ENCODE data around the gene KIF2A. TPM values are rescaled to one million over a fixed set of nuclear protein-coding genes. Genes with fewer than 3 reads are reported as not detected.

The KIF2A gene
- polyA plus RNA-seq, 1 donor (not counting 4 experiments of a cell fraction or from before 2014, with no cell fraction given), result 34.8 TPM

GRCh38 chr5:62312036-62312435 lies 6.0 kb downstream of the KIF2A start:
- Histone ChIP-seq H3K4me2 (ENCODE audit: control insufficient read depth, extremely low read depth, insufficient read depth, low read depth, low read length) (peak overlapping the region; percentile 50), H3K36me3 (ENCODE audit: control insufficient read depth in 2 of 2, extremely low read depth in 1 of 2, insufficient read depth in 2 of 2, low read length in 2 of 2) (peaks cover 0 to 1% of the 10 kb centered on the region in 2 experiments), H3K4me1 (ENCODE audit: control insufficient read depth, extremely low read depth, insufficient read depth, low read length) (peaks cover 31% of the 10 kb centered on the region), H3K27ac (ENCODE audit: control insufficient read depth, insufficient read depth, low read length) (peak overlapping the region; percentile 44), H4K20me1 (ENCODE audit: control insufficient read depth, extremely low read depth, insufficient read depth, low read length) (peaks cover 8% of the 10 kb centered on the region), H3K9ac (ENCODE audit: control insufficient read depth, extremely low read depth, insufficient read depth, low read length) (no peak overlapping the region), H3K79me2 (ENCODE audit: control insufficient read depth, insufficient read depth, low read length) (peaks cover 100% of the 10 kb centered on the region), H3K4me3 (ENCODE audit: control insufficient read depth in 2 of 3, extremely low read depth in 1 of 3, insufficient read depth in 2 of 3, low read depth in 1 of 3, low read length in 3 of 3) (no peak overlapping the region), H3K9me3 (ENCODE audit: control insufficient read depth, low read depth, low read length) (no peaks in the 10 kb centered on the region), H3K9me1 (ENCODE audit: control insufficient read depth, extremely low read depth, insufficient read depth, low read length) (no peaks in the 10 kb centered on the region), H2AFZ (ENCODE audit: control insufficient read depth, low read length) (no peak overlapping the region), H3K27me3 (ENCODE audit: control insufficient read depth, extremely low read depth, insufficient read depth, low read length) (no peaks in the 10 kb centered on the region)
- TF ChIP-seq, protein P1, sequence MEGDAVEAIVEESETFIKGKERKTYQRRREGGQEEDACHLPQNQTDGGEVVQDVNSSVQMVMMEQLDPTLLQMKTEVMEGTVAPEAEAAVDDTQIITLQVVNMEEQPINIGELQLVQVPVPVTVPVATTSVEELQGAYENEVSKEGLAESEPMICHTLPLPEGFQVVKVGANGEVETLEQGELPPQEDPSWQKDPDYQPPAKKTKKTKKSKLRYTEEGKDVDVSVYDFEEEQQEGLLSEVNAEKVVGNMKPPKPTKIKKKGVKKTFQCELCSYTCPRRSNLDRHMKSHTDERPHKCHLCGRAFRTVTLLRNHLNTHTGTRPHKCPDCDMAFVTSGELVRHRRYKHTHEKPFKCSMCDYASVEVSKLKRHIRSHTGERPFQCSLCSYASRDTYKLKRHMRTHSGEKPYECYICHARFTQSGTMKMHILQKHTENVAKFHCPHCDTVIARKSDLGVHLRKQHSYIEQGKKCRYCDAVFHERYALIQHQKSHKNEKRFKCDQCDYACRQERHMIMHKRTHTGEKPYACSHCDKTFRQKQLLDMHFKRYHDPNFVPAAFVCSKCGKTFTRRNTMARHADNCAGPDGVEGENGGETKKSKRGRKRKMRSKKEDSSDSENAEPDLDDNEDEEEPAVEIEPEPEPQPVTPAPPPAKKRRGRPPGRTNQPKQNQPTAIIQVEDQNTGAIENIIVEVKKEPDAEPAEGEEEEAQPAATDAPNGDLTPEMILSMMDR (optimal IDR thresholded peaks at IDR 0.05 in 1 of 3, IDR thresholded peaks at IDR 0.05 in 1 of 3, conservative IDR thresholded peaks at IDR 0.05 in 1 of 3; ENCODE audit: extremely low read depth in 1 of 3, insufficient read depth in 2 of 3, low read length in 3 of 3), result no peak
- no peak for TF ChIP-seq EZH2 (IDR thresholded peaks at IDR 0.05; ENCODE audit: low read length)
- dilution Hi-C loops (cut with MboI; ENCODE audit: extremely low pct_ligation_motif_present, low sequenced_read_pairs), result no loop called here
- no peak for FAIRE-seq
- no peak for DNase-seq (ENCODE audit: low read depth, low spot score)

- peaks cover 100% of the 10 kb centered on the region for H3K79me2 ChIP-seq (ENCODE audit: control insufficient read depth, insufficient read depth, low read length)
- no peak overlapping the region for H3K9ac ChIP-seq (ENCODE audit: control insufficient read depth, extremely low read depth, insufficient read depth, low read length)
- TF ChIP-seq EZH2 (IDR thresholded peaks at IDR 0.05; ENCODE audit: low read length), result no peak
- TF ChIP-seq, protein P1 (optimal IDR thresholded peaks at IDR 0.05 in 1 of 3, IDR thresholded peaks at IDR 0.05 in 1 of 3, conservative IDR thresholded peaks at IDR 0.05 in 1 of 3; ENCODE audit: extremely low read depth in 1 of 3, insufficient read depth in 2 of 3, low read length in 3 of 3), result no peak
- dilution Hi-C loops (cut with MboI; ENCODE audit: extremely low pct_ligation_motif_present, low sequenced_read_pairs), result no loop called here
- DNase-seq (ENCODE audit: low read depth, low spot score) (no peak), FAIRE-seq (no peak)
- H3K4me1 ChIP-seq (ENCODE audit: control insufficient read depth, extremely low read depth, insufficient read depth, low read length), result peaks cover 31% of the 10 kb centered on the region
- no peaks in the 10 kb centered on the region for H3K9me1 ChIP-seq (ENCODE audit: control insufficient read depth, extremely low read depth, insufficient read depth, low read length)
- H3K27me3 ChIP-seq (ENCODE audit: control insufficient read depth, extremely low read depth, insufficient read depth, low read length), result no peaks in the 10 kb centered on the region
- peaks cover 8% of the 10 kb centered on the region for H4K20me1 ChIP-seq (ENCODE audit: control insufficient read depth, extremely low read depth, insufficient read depth, low read length)
- H2AFZ ChIP-seq (ENCODE audit: control insufficient read depth, low read length), result no peak overlapping the region
- no peak overlapping the region for H3K4me3 ChIP-seq (ENCODE audit: control insufficient read depth in 2 of 3, extremely low read depth in 1 of 3, insufficient read depth in 2 of 3, low read depth in 1 of 3, low read length in 3 of 3)
- no peak overlapping the region for H3K27ac ChIP-seq (ENCODE audit: control insufficient read depth, insufficient read depth, low read length)
- H3K36me3 ChIP-seq (ENCODE audit: control insufficient read depth in 2 of 2, extremely low read depth in 1 of 2, insufficient read depth in 2 of 2, low read length in 2 of 2), result peaks cover 0 to 1% of the 10 kb centered on the region in 2 experiments
- no peak overlapping the region for H3K4me2 ChIP-seq (ENCODE audit: control insufficient read depth, extremely low read depth, insufficient read depth, low read depth, low read length)
- no peaks in the 10 kb centered on the region for H3K9me3 ChIP-seq (ENCODE audit: control insufficient read depth, low read depth, low read length)
Measured at GRCh38 chr5:62312674-62313073, 6.7 kb downstream of the KIF2A start.
